HEK293T (cell line): ENCODE results near the gene PHEX.
A peak's percentile ranks its signal among the peaks of the same experiment; 100 is the strongest.

ENCODE experiments used
- CTCF ChIA-PET: fragments of 350-600 bp; formaldehyde crosslinking; extraction: SDS; loops from one replicate; lab custom pipeline; 2021; ENCODE audit warnings: antibody characterized with exemption, inconsistent platforms; lab: Yijun Ruan, JAX
- POLR2A ChIA-PET: fragments of 350-600 bp; formaldehyde crosslinking; extraction: SDS; loops from one replicate; lab custom pipeline; 2020; ENCODE audit warnings: antibody characterized with exemption, inconsistent platforms; lab: Yijun Ruan, JAX
- DNase-seq: peaks from one replicate; pipeline ENCODE4 v3.0.0; 2012; ENCODE audit warnings: mixed read lengths; ENCODE audit errors: extremely low spot score
- ARNT ChIP-seq: fragments of 450-650 bp; IDR thresholded peaks from 2 replicates; pipeline ENCODE4 v1.6.1; 2017; ENCODE audit warnings: mild to moderate bottlenecking
- BHLHE40 ChIP-seq: fragments of 450-650 bp; IDR thresholded peaks from 2 replicates; pipeline ENCODE4 v1.6.1; 2016; ENCODE audit warnings: mild to moderate bottlenecking, moderate library complexity, borderline replicate concordance
- CTBP1 ChIP-seq: fragments of 450-650 bp; IDR thresholded peaks from 2 replicates; pipeline ENCODE4 v1.6.1; 2016; ENCODE audit warnings: borderline replicate concordance
- ELF4 ChIP-seq: fragments of 450-650 bp; IDR thresholded peaks from 2 replicates; pipeline ENCODE4 v1.6.1; 2017; ENCODE audit warnings: antibody characterized with exemption
- FOXA1 ChIP-seq: fragments of 450-650 bp; IDR thresholded peaks from 2 replicates; pipeline ENCODE4 v1.6.1; 2016; ENCODE audit warnings: mild to moderate bottlenecking
- FOXK2 ChIP-seq: fragments of 450-650 bp; IDR thresholded peaks from 2 replicates; pipeline ENCODE4 v1.6.1; 2016; ENCODE audit warnings: mild to moderate bottlenecking
- FOXM1 ChIP-seq: fragments of 450-650 bp; IDR thresholded peaks from 2 replicates; pipeline ENCODE4 v1.6.1; 2017; ENCODE audit warnings: mild to moderate bottlenecking, borderline replicate concordance
- HDGF ChIP-seq: fragments of 450-650 bp; IDR thresholded peaks from 2 replicates; pipeline ENCODE4 v1.6.1; 2017; ENCODE audit warnings: antibody characterized with exemption, borderline replicate concordance
- L3MBTL2 ChIP-seq: fragments of 450-650 bp; conservative IDR thresholded peaks from 2 replicates; pipeline ENCODE4 v1.6.1; 2016; ENCODE audit warnings: mild to moderate bottlenecking
- LEF1 ChIP-seq: fragments of 450-650 bp; IDR thresholded peaks from 2 replicates; pipeline ENCODE4 v1.6.1; 2017; ENCODE audit warnings: mild to moderate bottlenecking, borderline replicate concordance
- NFRKB ChIP-seq: fragments of 450-650 bp; IDR thresholded peaks from 2 replicates; pipeline ENCODE4 v1.6.1; 2016; ENCODE audit warnings: mild to moderate bottlenecking, moderate library complexity
- SP1 ChIP-seq: fragments of 450-650 bp; IDR thresholded peaks from 2 replicates; pipeline ENCODE4 v1.6.1; 2017
- SUZ12 ChIP-seq: fragments of 450-650 bp; IDR thresholded peaks from 2 replicates; pipeline ENCODE4 v1.6.1; 2016; ENCODE audit warnings: mild to moderate bottlenecking
- TARDBP ChIP-seq: fragments of 450-650 bp; IDR thresholded peaks from 2 replicates; pipeline ENCODE4 v1.6.1; 2016
- ZNF384 ChIP-seq: fragments of 450-650 bp; IDR thresholded peaks from 2 replicates; pipeline ENCODE4 v1.6.1; 2016
- TF ChIP-seq, protein P1 (sequence below): fragments of 450-650 bp; IDR thresholded peaks from 2 replicates; pipeline ENCODE4 v1.6.1; 2016

PHEX gene

DNA sequence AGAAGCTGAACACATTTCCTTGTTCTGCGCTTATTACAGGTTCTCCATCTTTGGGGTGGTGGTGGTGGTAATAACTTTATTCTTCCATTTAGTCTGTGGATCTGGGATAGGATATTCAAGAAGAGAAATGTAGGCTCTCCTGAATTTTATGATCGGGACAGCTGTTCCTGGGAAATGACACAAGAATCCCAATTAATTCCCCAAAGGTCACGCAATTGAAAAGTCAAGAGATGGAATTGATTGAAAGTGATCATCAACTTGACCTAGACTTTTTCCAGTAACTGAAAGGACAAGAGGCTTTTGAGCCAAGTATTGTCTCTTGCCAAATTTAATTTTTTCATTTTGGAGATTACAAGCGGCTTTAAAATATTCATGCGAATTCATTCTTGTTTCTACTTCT lies 141.8 kb downstream of the PHEX start:
- DNase-seq = no peak
- TF ChIP-seq ARNT = no peak
- no peak for TF ChIP-seq L3MBTL2
- no peak for TF ChIP-seq FOXM1
- no peak for TF ChIP-seq LEF1
- no peak for TF ChIP-seq SUZ12
- TF ChIP-seq TARDBP = no peak
- no peak for TF ChIP-seq SP1
- no peak for TF ChIP-seq ZNF384
- TF ChIP-seq, protein P1, sequence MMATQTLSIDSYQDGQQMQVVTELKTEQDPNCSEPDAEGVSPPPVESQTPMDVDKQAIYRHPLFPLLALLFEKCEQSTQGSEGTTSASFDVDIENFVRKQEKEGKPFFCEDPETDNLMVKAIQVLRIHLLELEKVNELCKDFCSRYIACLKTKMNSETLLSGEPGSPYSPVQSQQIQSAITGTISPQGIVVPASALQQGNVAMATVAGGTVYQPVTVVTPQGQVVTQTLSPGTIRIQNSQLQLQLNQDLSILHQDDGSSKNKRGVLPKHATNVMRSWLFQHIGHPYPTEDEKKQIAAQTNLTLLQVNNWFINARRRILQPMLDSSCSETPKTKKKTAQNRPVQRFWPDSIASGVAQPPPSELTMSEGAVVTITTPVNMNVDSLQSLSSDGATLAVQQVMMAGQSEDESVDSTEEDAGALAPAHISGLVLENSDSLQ = no peak
- no peak for TF ChIP-seq BHLHE40
- TF ChIP-seq NFRKB = no peak
- no peak for TF ChIP-seq HDGF
- no peak for TF ChIP-seq FOXA1
- TF ChIP-seq FOXK2 = no peak
- TF ChIP-seq CTBP1 = no peak
- no peak for TF ChIP-seq ELF4
- POLR2A ChIA-PET = no interaction called here
- CTCF ChIA-PET = no interaction called here

DNA sequence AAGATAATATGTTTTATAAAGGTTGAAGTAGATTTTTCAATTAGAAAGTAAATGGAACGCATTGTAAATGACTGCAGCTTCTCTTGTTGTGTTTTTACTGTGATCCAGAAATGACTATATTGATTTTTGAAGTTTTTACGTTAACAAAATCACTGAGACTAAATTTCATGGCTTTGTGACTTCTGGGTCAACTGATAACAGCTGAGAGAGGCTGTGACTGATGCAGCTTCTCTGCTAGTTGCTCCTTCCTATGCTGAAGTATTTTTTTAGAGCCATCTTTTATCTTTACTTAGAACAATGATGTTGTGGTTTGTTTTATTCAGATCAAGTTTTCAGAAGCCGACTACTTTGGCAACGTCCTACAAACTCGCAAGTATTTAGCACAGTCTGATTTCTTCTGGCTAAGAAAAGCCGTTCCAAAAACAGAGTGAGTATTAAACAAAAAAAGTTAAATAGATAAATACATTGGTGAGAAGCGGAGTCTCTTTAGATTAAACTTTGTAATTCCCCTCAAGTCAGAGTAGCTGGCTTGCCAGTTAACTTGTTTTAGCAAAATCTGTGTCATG lies 145.9 kb downstream of the PHEX start:
- DNase-seq = no peak
- TF ChIP-seq ELF4 (no peak), FOXM1 (no peak), ARNT (no peak), L3MBTL2 (no peak), NFRKB (no peak), FOXA1 (no peak), TARDBP (no peak), HDGF (no peak), CTBP1 (no peak), BHLHE40 (no peak), SP1 (no peak), SUZ12 (no peak), LEF1 (no peak), FOXK2 (no peak), ZNF384 (no peak)
- TF ChIP-seq, protein P1 = no peak
- ChIA-PET CTCF (interaction anchor here (0.6 to 0.7 kb wide), 2 partner anchors 13 to 412 kb away, joined by 3 read pairs; no protein-coding TSS in a partner anchor), POLR2A (no interaction called here)

DNA sequence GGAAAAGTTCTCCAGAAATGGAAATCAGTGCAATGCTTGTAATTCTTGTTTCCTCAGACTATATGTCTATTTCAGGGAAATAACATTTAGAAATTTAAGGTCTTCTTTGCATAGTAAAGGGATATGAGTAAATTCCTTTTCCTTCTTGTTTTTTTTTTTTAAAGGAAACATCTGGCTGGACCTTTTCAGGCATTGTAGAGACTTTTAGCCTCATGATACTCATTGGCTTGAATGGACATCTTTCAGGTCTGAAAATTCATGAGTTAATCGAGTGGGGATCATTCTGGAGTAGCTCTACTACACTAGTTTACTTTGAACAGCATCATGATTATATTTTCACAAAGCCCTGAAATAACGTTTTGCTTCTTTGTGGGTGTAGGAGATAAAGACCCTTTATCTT lies 152.0 kb downstream of the PHEX start:
- TF ChIP-seq CTBP1 = no peak
- TF ChIP-seq L3MBTL2 = no peak
- TF ChIP-seq FOXA1 = no peak
- TF ChIP-seq ARNT = no peak
- TF ChIP-seq FOXM1 = no peak
- TF ChIP-seq SUZ12 = no peak
- no peak for TF ChIP-seq SP1
- TF ChIP-seq ZNF384 = no peak
- TF ChIP-seq BHLHE40 = no peak
- TF ChIP-seq, protein P1 = no peak
- no peak for TF ChIP-seq TARDBP
- DNase-seq = no peak
- CTCF ChIA-PET = no interaction called here
- POLR2A ChIA-PET = no interaction called here

DNA sequence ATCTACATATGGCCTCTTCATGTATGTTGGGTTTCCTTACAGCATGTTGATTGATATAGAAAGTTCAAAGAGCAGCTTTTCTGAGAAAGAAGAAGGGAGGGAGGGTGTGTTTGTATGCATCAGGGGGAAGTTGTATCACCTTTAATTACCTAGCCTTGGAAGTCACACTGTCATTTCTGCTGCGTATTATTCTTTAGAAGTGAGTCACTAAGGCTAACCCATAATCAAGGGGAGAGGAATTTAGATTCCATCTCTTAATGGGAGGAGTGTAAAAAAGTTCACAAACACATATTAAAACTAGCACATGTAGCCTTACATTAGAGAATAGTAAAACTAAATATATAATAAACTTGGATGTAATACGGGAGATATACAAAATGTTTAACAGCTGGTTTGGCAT lies 154.0 kb downstream of the PHEX start:
- CTCF ChIA-PET = no interaction called here
- TF ChIP-seq SP1 (no peak), ELF4 (no peak), CTBP1 (no peak), TARDBP (no peak), BHLHE40 (no peak), NFRKB (no peak), ZNF384 (no peak), FOXM1 (no peak)

DNA sequence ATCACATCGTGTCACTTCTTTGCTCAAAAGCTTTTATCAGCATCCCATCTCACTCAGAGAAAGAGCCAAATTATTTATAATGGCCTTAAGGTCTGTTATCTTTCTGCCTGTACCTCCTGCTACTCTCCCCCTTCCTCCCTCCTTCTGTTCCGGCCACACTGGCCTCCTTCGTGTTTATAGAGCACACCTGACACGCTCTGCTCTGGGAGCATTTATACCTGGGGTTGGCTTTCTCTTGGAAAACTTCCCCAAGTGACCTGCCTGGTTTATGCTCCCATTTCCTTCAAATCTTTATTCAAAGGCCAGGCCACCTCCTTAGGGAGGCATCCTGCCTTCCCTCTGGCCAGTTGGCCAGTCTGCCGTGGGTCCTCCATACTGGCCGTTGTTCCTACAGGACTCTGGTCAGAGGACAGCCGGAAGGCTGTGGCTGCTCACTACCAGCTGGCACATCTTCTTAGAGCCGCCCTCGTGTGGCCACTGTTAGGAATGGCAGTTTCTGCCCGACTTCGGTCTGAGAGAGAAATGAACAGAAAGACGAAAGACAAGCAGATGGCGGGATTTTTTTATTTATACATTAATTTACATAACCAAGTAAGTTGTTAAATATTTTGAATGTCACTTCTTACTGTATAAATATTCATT lies 160.4 kb downstream of the PHEX start:
- no peak for TF ChIP-seq LEF1
- no peak for TF ChIP-seq FOXM1
- TF ChIP-seq HDGF = no peak
- no peak for TF ChIP-seq NFRKB
- TF ChIP-seq ARNT = no peak
- no peak for TF ChIP-seq TARDBP
- no peak for TF ChIP-seq ZNF384
- TF ChIP-seq FOXK2 = no peak
- TF ChIP-seq SUZ12 = no peak
- no peak for TF ChIP-seq CTBP1
- TF ChIP-seq FOXA1 = no peak
- CTCF ChIA-PET = no interaction called here
- peak; percentile 75 for DNase-seq
- POLR2A ChIA-PET = no interaction called here

More for the DNA sequence above, 154.0 kb downstream of the PHEX start:
- POLR2A ChIA-PET = interaction anchor here (0.6 kb wide), 1 partner anchor 1959 kb away, joined by 3 read pairs; no protein-coding TSS in a partner anchor
- no peak for DNase-seq
